WERI-Rb-1 (cell line): ENCODE results near the gene IFNA21.
"Not testable (repeated sequence)": the region's sequence is repeated elsewhere in the genome, so short reads cannot be mapped to it uniquely, and the experiment has no call there.

Experiments
- DNase-seq: peaks from one replicate; pipeline ENCODE4 v3.0.0-alpha.2; 2020
- H3K27ac ChIP-seq: fragments of 250-450 bp; sonication (Bioruptor Pico); 2 replicates; pipeline ENCODE4 v1.5.1; 2020; ENCODE audit warnings: mild to moderate bottlenecking, moderate library complexity
- H3K27me3 ChIP-seq: fragments of 250-450 bp; sonication (Bioruptor Pico); 2 replicates; pipeline ENCODE4 v1.5.1; 2021; ENCODE audit warnings: mild to moderate bottlenecking, low read depth, moderate library complexity; ENCODE audit not compliant: insufficient read depth, severe bottlenecking
- H3K36me3 ChIP-seq: fragments of 250-450 bp; sonication (Bioruptor Pico); 2 replicates; pipeline ENCODE4 v1.5.1; 2020; ENCODE audit warnings: mild to moderate bottlenecking, moderate library complexity
- H3K4me3 ChIP-seq: 2 replicates; pipeline ENCODE4 v1.5.1; 2011; ENCODE audit warnings: low read depth, mild to moderate bottlenecking, control low read depth, low read length
- H3K9me3 ChIP-seq: fragments of 250-450 bp; sonication (Bioruptor Pico); 2 replicates; pipeline ENCODE4 v1.5.1; 2021; ENCODE audit warnings: mild to moderate bottlenecking, moderate library complexity; ENCODE audit not compliant: severe bottlenecking
- CTCF ChIP-seq: IDR thresholded peaks from 2 replicates; pipeline ENCODE4 v1.5.1; 2011; ENCODE audit warnings: low read depth, mild to moderate bottlenecking, control low read depth, inconsistent platforms, low read length

IFNA21 gene

GRCh38 chr9:21194867-21195776, 28.7 kb upstream of the IFNA21 start:
- H3K27me3 ChIP-seq, H3K9me3 ChIP-seq, H3K36me3 ChIP-seq, H3K27ac ChIP-seq, H3K4me3 ChIP-seq: not testable (repeated sequence)
- TF ChIP-seq CTCF: peak; percentile 43; the same call in 1 of the 2 replicates
- DNase-seq: peak; percentile 32

- not testable (repeated sequence) for H3K9me3 ChIP-seq, H3K4me3 ChIP-seq, DNase-seq, H3K27ac ChIP-seq, H3K27me3 ChIP-seq, H3K36me3 ChIP-seq
These were observed 21.0 kb upstream of the IFNA21 start, which contains the start of gene IFNA4 for GRCh38 chr9:21187487-21187886. IFNA4 (minus strand) TSS chr9:21187587; CDS start chr9:21187531, 56 bp downstream.

- H3K27ac ChIP-seq, H3K27me3 ChIP-seq, H3K4me3 ChIP-seq, DNase-seq, H3K36me3 ChIP-seq, H3K9me3 ChIP-seq: not testable (repeated sequence)
- peak; percentile 49 for TF ChIP-seq CTCF
These were observed 16.6 kb upstream of the IFNA21 start for GRCh38 chr9:21182810-21183736.

GRCh38 chr9:21174671-21175070, 8.2 kb upstream of the IFNA21 start:
- peaks cover 10% of the 10 kb centered on the region for H3K27me3 ChIP-seq

GRCh38 chr9:21172156-21172555, 5.7 kb upstream of the IFNA21 start:
- Histone ChIP-seq H3K36me3 (no peaks in the 10 kb centered on the region), H3K27me3 (peaks cover 8% of the 10 kb centered on the region), H3K9me3 (no peaks in the 10 kb centered on the region), H3K4me3 (no peak overlapping the region), H3K27ac (no peak overlapping the region)
- DNase-seq: no peak
- no peak for TF ChIP-seq CTCF

More at GRCh38 chr9:21174671-21175070, 8.2 kb upstream of the IFNA21 start:
- no peak overlapping the region for H3K4me3 ChIP-seq
- no peaks in the 10 kb centered on the region for H3K36me3 ChIP-seq
- no peak for DNase-seq
- H3K27ac ChIP-seq: no peak overlapping the region
- TF ChIP-seq CTCF: no peak
- H3K9me3 ChIP-seq: no peaks in the 10 kb centered on the region

GRCh38 chr9:21171351-21171750, 4.9 kb upstream of the IFNA21 start:
- TF ChIP-seq CTCF: no peak
- Histone ChIP-seq H3K4me3 (no peak overlapping the region), H3K9me3 (no peaks in the 10 kb centered on the region), H3K36me3 (no peaks in the 10 kb centered on the region), H3K27me3 (peaks cover 6% of the 10 kb centered on the region), H3K27ac (no peak overlapping the region)
- no peak for DNase-seq
